Activated T-cell treated with anti-CD3 and anti-CD28 coated beads, Interleukin-2, amount 50 U/mL, for 72 hours (primary cell): ENCODE data around the gene DLX1. TPM values are rescaled to one million over a fixed set of nuclear protein-coding genes. Genes with fewer than 3 reads are reported as not detected.

Source experiments
- ATAC-seq, 2 donors: fragments of 150-1000 bp; cut with Tn5 transposase; replicated peaks in 1 of 2; 2 replicates each; pipeline ENCODE4 v1.10.0; 2021; ENCODE audit warnings: moderate library complexity in 2 of 2, mild to moderate bottlenecking in 1 of 2
- DNase-seq, 2 donors: peaks; one replicate each; pipeline ENCODE4 v3.0.0; 2021 to 2022; ENCODE audit warnings: mixed read lengths in 1 of 2
- H3K27ac Mint-ChIP-seq: one replicate; pipeline ENCODE4 v1.8.0; 2022; ENCODE audit warnings: mild to moderate bottlenecking, moderate library complexity, mixed read lengths
- H3K27me3 Mint-ChIP-seq: one replicate; pipeline ENCODE4 v1.8.0; 2022; ENCODE audit warnings: low read depth, mixed read lengths
- H3K36me3 Mint-ChIP-seq, 2 donors: one replicate each; pipeline ENCODE4 v1.8.0; 2022; ENCODE audit warnings: mixed read lengths in 2 of 2, mild to moderate bottlenecking in 1 of 2; ENCODE audit not compliant: insufficient read depth in 2 of 2
- H3K4me1 Mint-ChIP-seq: one replicate; pipeline ENCODE4 v1.8.0; 2022; ENCODE audit warnings: low read depth, mixed read lengths
- H3K4me3 Mint-ChIP-seq, 2 donors: one replicate each; pipeline ENCODE4 v1.8.0; 2022; ENCODE audit warnings: mild to moderate bottlenecking in 2 of 2, mixed read lengths in 2 of 2, moderate library complexity in 2 of 2
- H3K9me3 Mint-ChIP-seq, 2 donors: one replicate each; pipeline ENCODE4 v1.8.0; 2022; ENCODE audit warnings: mixed read lengths in 2 of 2
- total RNA-seq, 2 donors: library from RNA; stranded (reverse); gene quantifications; one replicate each; pipeline ENCODE4 v1.2.3, GENCODE V29; 2022

The DLX1 gene
- total RNA-seq = under 1 TPM in 1 of 2 donors, not detected in 1; 0.24 TPM

GRCh38 chr2:172085460-172086159 lies at the start of gene DLX1:
Gene DLX1 (plus strand): TSS chr2:172085507. CDS start chr2:172085678, 171 bp downstream.
- Mint-ChIP-seq H3K4me3 (peak within 1 kb of the TSS; percentile 84 to 88), H3K4me1 (peaks cover 57% of the 10 kb centered on the region), H3K27ac (peak within 1 kb of the TSS; percentile 79), H3K27me3 (peaks cover 99% of the 10 kb centered on the region), H3K9me3 (no peaks in the 10 kb centered on the region), H3K36me3 (peaks cover 0 to 1% of the 10 kb centered on the region in 2 donors)
- ATAC-seq = peak; percentile 10 to 20
- DNase-seq = no peak

- DNase-seq (no peak), ATAC-seq (no peak)
- Mint-ChIP-seq H3K4me3 (no peak overlapping the region), H3K27ac (no peak overlapping the region), H3K36me3 (peaks cover 0 to 2% of the 10 kb centered on the region in 2 donors), H3K27me3 (no peaks in the 10 kb centered on the region), H3K4me1 (no peaks in the 10 kb centered on the region), H3K9me3 (no peaks in the 10 kb centered on the region)
These were observed 47.2 kb upstream of the DLX1 start for GRCh38 chr2:172038121-172038520.

- no peak overlapping the region for H3K4me3 Mint-ChIP-seq
- no peaks in the 10 kb centered on the region for H3K27me3 Mint-ChIP-seq
- DNase-seq = no peak
- ATAC-seq = no peak
- no peaks in the 10 kb centered on the region for H3K4me1 Mint-ChIP-seq
- H3K36me3 Mint-ChIP-seq = peaks cover 0 to 2% of the 10 kb centered on the region in 2 donors
- H3K9me3 Mint-ChIP-seq = no peaks in the 10 kb centered on the region
- no peak overlapping the region for H3K27ac Mint-ChIP-seq
These were observed 46.7 kb upstream of the DLX1 start for GRCh38 chr2:172038604-172039003.

- ATAC-seq = no peak
- H3K4me1 Mint-ChIP-seq = no peaks in the 10 kb centered on the region
- no peaks in the 10 kb centered on the region for H3K27me3 Mint-ChIP-seq
- no peak for DNase-seq
- peaks cover 0 to 2% of the 10 kb centered on the region in 2 donors for H3K36me3 Mint-ChIP-seq
- H3K9me3 Mint-ChIP-seq = no peaks in the 10 kb centered on the region
- H3K4me3 Mint-ChIP-seq = no peak overlapping the region
- no peak overlapping the region for H3K27ac Mint-ChIP-seq
These were observed 46.1 kb upstream of the DLX1 start for GRCh38 chr2:172039011-172039704.

GRCh38 chr2:172040311-172040710 lies 45.0 kb upstream of the DLX1 start:
- H3K4me1 Mint-ChIP-seq = no peaks in the 10 kb centered on the region
- no peak overlapping the region for H3K27ac Mint-ChIP-seq
- ATAC-seq (no peak), DNase-seq (no peak)
- no peaks in the 10 kb centered on the region for H3K27me3 Mint-ChIP-seq
- no peaks in the 10 kb centered on the region for H3K9me3 Mint-ChIP-seq
- H3K36me3 Mint-ChIP-seq = peaks cover 0 to 2% of the 10 kb centered on the region in 2 donors
- H3K4me3 Mint-ChIP-seq = no peak overlapping the region

- peaks cover 5% of the 10 kb centered on the region for H3K4me1 Mint-ChIP-seq
- peaks cover 0 to 2% of the 10 kb centered on the region in 2 donors for H3K36me3 Mint-ChIP-seq
These were observed 39.1 kb upstream of the DLX1 start for GRCh38 chr2:172046080-172046678.

GRCh38 chr2:172046866-172047565 lies 38.3 kb upstream of the DLX1 start:
- ATAC-seq (no peak), DNase-seq (no peak)
- no peaks in the 10 kb centered on the region for H3K27me3 Mint-ChIP-seq
- peaks cover 5% of the 10 kb centered on the region for H3K4me1 Mint-ChIP-seq
- peaks cover 0 to 2% of the 10 kb centered on the region in 2 donors for H3K36me3 Mint-ChIP-seq
- H3K4me3 Mint-ChIP-seq = no peak overlapping the region
- H3K9me3 Mint-ChIP-seq = no peaks in the 10 kb centered on the region
- H3K27ac Mint-ChIP-seq = no peak overlapping the region

More at GRCh38 chr2:172046080-172046678, 39.1 kb upstream of the DLX1 start:
- no peak for DNase-seq
- Mint-ChIP-seq H3K27me3 (no peaks in the 10 kb centered on the region), H3K9me3 (no peaks in the 10 kb centered on the region), H3K27ac (no peak overlapping the region), H3K4me3 (no peak overlapping the region)
- ATAC-seq = no peak

- DNase-seq (no peak), ATAC-seq (no peak)
- no peaks in the 10 kb centered on the region for H3K27me3 Mint-ChIP-seq
- peaks cover 11% of the 10 kb centered on the region for H3K4me1 Mint-ChIP-seq
- no peak overlapping the region for H3K27ac Mint-ChIP-seq
- H3K9me3 Mint-ChIP-seq = no peaks in the 10 kb centered on the region
- peaks cover 0 to 2% of the 10 kb centered on the region in 2 donors for H3K36me3 Mint-ChIP-seq
- no peak overlapping the region for H3K4me3 Mint-ChIP-seq
These were observed 37.5 kb upstream of the DLX1 start for GRCh38 chr2:172047566-172048507.

GRCh38 chr2:172048508-172049503 lies 36.5 kb upstream of the DLX1 start:
- no peak for ATAC-seq

GRCh38 chr2:172049567-172050120 lies 35.7 kb upstream of the DLX1 start:
- no peak overlapping the region for H3K4me3 Mint-ChIP-seq
- ATAC-seq (no peak), DNase-seq (no peak)

More at GRCh38 chr2:172048508-172049503, 36.5 kb upstream of the DLX1 start:
- H3K27ac Mint-ChIP-seq = no peak overlapping the region
- DNase-seq = no peak
- no peak overlapping the region for H3K4me3 Mint-ChIP-seq
- H3K4me1 Mint-ChIP-seq = peaks cover 13% of the 10 kb centered on the region
- no peaks in the 10 kb centered on the region for H3K9me3 Mint-ChIP-seq
- H3K27me3 Mint-ChIP-seq = no peaks in the 10 kb centered on the region
- peaks cover 0 to 2% of the 10 kb centered on the region in 2 donors for H3K36me3 Mint-ChIP-seq

GRCh38 chr2:172050479-172051125 lies 34.7 kb upstream of the DLX1 start:
- Mint-ChIP-seq H3K4me1 (peaks cover 13% of the 10 kb centered on the region), H3K27ac (no peak overlapping the region), H3K27me3 (no peaks in the 10 kb centered on the region), H3K9me3 (no peaks in the 10 kb centered on the region), H3K36me3 (peaks cover 0 to 2% of the 10 kb centered on the region in 2 donors), H3K4me3 (no peak overlapping the region)
- ATAC-seq = no peak
- DNase-seq = no peak

More at GRCh38 chr2:172049567-172050120, 35.7 kb upstream of the DLX1 start:
- Mint-ChIP-seq H3K9me3 (no peaks in the 10 kb centered on the region), H3K36me3 (peaks cover 0 to 2% of the 10 kb centered on the region in 2 donors), H3K4me1 (peaks cover 13% of the 10 kb centered on the region), H3K27me3 (no peaks in the 10 kb centered on the region), H3K27ac (no peak overlapping the region)
